22Rv1 (cell line): ENCODE results near the gene CAPRIN1.

Experiments used
- H3K27ac ChIP-seq: fragments of 450-650 bp; 2 replicates; pipeline ENCODE4 v1.5.1; 2017
- CTCF ChIP-seq: fragments of 450-650 bp; IDR thresholded peaks from 2 replicates; pipeline ENCODE4 v1.5.1; 2017; ENCODE audit warnings: mild to moderate bottlenecking
- ZFX ChIP-seq: fragments of 450-650 bp; IDR thresholded peaks from 2 replicates; pipeline ENCODE4 v1.6.1; 2017; ENCODE audit warnings: antibody characterized with exemption, borderline replicate concordance

CAPRIN1 gene

GRCh38 chr11:34140149-34140548, 88.6 kb downstream of the CAPRIN1 start:
- no peak for TF ChIP-seq CTCF
- no peak for TF ChIP-seq ZFX
- H3K27ac ChIP-seq: no peak overlapping the region

- no peak overlapping the region for H3K27ac ChIP-seq
- TF ChIP-seq ZFX: no peak
- TF ChIP-seq CTCF: no peak
These were observed 91.5 kb downstream of the CAPRIN1 start for GRCh38 chr11:34143048-34143447.

DNA sequence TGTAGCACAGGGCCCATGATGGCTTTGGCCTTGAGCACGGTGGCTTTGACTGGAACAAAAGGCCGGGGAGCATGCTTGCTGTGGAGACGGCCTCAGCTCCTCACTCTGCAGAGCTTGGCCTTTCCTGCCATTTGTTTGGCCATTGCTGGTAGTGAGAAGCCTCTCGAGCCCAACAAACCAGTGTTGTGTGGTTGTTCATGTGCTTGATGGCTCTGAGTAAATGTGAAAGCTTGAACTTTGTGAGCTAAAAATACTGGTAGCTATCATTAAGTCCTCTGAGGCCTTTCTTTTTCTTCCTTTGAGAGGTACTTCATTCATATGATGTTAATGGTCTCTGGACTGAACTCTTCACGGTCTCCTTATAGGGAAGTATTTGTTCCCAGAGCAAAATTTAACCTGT, 93.5 kb downstream of the CAPRIN1 start:
- H3K27ac ChIP-seq: no peak overlapping the region
- TF ChIP-seq ZFX (no peak), CTCF (no peak)

- no peak overlapping the region for H3K27ac ChIP-seq
- no peak for TF ChIP-seq CTCF
- TF ChIP-seq ZFX: no peak
These were observed 94.4 kb downstream of the CAPRIN1 start for GRCh38 chr11:34145847-34146381.

- TF ChIP-seq CTCF (no peak), ZFX (no peak)
- no peak overlapping the region for H3K27ac ChIP-seq
These were observed 94.9 kb downstream of the CAPRIN1 start for GRCh38 chr11:34146411-34146810.

DNA sequence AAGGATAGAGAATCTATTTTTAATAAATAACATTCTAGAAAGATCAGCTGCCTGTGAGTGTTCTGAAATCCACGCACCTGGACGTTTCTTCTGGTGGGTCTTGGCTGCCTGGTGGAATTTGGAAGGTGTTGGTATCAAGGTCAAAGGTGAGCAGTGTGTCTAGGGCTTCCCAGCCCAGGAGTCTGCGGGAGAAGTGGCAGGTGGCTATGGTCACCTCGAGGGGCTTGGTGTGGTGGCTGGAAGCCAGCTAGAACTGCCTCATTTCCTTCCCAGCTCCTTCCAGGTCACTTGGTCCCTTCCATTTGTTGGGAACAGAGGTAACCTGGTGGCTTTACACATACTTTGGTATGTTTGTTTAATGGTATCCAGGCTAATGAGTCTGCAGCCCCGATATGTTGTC, 95.3 kb downstream of the CAPRIN1 start:
- TF ChIP-seq CTCF (no peak), ZFX (no peak)
- no peak overlapping the region for H3K27ac ChIP-seq

DNA sequence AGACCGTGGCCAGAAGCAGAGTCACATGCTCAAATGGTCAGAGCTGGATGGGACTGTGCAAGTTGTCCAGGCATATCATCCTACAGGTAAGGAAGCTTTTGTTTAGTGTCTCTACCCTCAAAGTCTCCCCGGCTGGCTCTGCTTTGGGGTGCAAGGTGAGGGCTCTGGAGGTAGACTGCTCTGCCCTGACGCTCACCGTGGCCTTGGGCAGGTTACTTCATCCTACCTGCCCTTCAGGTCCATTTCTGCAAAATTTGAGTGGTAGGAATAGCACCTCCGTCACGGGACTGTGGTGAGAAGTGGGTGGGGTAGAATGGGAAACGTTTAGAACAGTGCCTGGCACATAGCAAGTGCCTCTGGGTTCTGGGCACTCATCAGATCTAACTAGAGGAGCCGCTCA, 96.0 kb downstream of the CAPRIN1 start:
- no peak for TF ChIP-seq ZFX
- no peak overlapping the region for H3K27ac ChIP-seq

GRCh38 chr11:34148504-34149165, 97.1 kb downstream of the CAPRIN1 start:
- H3K27ac ChIP-seq: no peak overlapping the region
- no peak for TF ChIP-seq CTCF
- no peak for TF ChIP-seq ZFX
